ENCODE measurements around the gene KCNK16.
"Not testable (repeated sequence)": the region's sequence is repeated elsewhere in the genome, so short reads cannot be mapped to it uniquely, and the experiment has no call there.

Gene KCNK16

DNA sequence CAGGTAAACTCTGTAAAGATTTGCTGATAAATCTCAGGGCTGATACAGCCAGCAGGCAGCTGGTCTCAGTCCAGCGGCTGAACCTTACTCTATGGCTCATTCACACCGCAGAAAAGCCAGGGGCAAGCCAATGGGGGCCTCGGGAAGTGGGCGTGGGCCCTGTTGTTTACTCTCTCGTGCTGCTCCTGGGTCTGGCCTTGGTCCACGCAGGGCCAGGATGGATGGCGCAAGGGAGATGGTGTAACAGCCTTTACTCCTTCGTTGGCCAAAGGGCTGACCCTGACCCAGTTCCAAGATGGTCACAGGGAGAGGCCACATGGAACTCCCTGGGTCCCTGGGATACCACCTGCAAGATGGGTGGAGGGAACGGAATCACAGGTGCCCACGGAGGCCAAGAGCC lies 24.4 kb downstream of the KCNK16 start:
- H3K36me3 ChIP-seq (ENCODE audit: insufficient read depth, low read length), result no peaks in the 10 kb centered on the region

DNA sequence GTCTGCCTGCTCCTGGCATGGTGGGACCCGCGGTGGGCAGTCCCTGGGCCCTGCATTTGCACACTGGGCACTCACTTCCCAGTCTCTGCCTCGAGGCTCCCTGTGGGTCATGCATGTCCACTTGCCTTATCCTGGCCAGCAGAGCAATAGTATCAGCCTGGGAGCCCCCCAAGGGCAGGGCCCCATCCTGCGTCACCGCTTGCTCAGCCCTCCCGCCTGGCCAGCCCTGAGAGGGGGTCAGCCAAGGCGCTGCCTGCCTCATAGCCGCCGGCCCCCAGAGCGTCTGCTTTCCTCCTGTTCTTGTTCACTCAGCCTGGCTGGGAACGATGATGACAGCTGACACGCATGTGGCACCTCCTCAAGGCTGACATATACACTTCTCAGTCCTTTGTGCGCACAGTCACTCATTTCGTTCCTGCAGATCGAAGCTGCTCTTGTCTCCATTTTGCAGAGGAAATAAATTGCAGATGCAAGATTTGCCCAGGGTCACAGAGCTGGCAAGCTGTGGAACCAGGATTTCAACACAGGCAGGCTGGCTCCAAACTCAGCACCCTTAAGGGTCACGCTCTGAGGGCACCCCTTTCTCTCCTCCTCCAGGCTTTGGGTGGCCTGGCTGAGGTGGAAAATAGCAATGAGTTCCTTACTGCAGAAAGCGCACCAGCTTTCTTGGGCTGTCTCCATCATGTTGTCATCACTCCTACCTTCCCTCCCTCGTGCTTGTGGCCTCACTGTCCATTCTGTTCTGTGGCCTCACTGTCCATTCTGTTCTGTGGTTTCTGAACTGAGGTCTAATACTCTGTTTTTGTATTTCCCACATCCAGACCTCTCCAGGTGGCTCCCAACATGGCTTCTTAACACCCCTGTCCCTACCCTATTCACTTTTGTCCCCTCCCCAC lies 25.5 kb downstream of the KCNK16 start:
- no peak overlapping the region for H3K27ac ChIP-seq
- no peaks in the 10 kb centered on the region for H3K9me3 ChIP-seq (ENCODE audit: low read depth, low read length)
- no peak for DNase-seq (ENCODE audit: low read depth, low spot score)
- no peak overlapping the region for H3K9ac ChIP-seq (ENCODE audit: insufficient read length)
- no peak for TF ChIP-seq POLR2AphosphoS5 (IDR thresholded peaks at IDR 0.05; ENCODE audit: borderline replicate concordance, low read depth, low read length)
- TF ChIP-seq EZH2 (IDR thresholded peaks at IDR 0.05), result no peak
- no peak for TF ChIP-seq FOXP2 (optimal IDR thresholded peaks at IDR 0.05; ENCODE audit: control extremely low read depth, extremely low read length, insufficient read depth)
- H3K4me3 ChIP-seq, result no peak overlapping the region
- H3K36me3 ChIP-seq (ENCODE audit: insufficient read depth, low read length), result no peaks in the 10 kb centered on the region

More for the DNA sequence above, 24.4 kb downstream of the KCNK16 start:
- no peak for TF ChIP-seq POLR2AphosphoS5 (IDR thresholded peaks at IDR 0.05; ENCODE audit: borderline replicate concordance, low read depth, low read length)
- no peak for TF ChIP-seq EZH2 (IDR thresholded peaks at IDR 0.05)
- TF ChIP-seq FOXP2 (optimal IDR thresholded peaks at IDR 0.05; ENCODE audit: control extremely low read depth, extremely low read length, insufficient read depth), result no peak
- no peak overlapping the region for H3K27ac ChIP-seq
- H3K9me3 ChIP-seq (ENCODE audit: low read depth, low read length), result no peaks in the 10 kb centered on the region
- H3K9ac ChIP-seq (ENCODE audit: insufficient read length), result no peak overlapping the region
- H3K4me3 ChIP-seq, result no peak overlapping the region
- DNase-seq (ENCODE audit: low read depth, low spot score), result no peak

DNA sequence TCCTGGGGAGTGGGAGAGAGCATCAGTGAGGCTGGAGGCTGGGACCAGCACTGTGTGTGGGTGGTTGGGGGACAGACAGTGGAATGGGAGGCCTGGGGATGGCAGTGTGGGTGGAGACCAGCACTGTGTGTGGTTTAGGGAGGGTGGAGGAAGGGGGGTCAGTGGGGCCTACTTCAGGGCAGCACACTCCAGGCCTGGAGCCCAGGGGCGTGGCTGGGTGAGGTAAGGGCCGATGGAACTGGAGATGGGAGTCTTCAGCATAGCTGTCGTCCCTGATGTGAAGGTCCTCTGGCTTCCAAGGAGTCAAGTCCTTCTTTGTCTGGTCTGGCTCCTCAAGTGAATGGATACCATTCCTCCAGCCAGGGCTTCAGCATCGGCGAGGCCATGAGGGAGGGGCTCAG lies 26.9 kb downstream of the KCNK16 start:
- no peak for TF ChIP-seq POLR2AphosphoS5 (IDR thresholded peaks at IDR 0.05; ENCODE audit: borderline replicate concordance, low read depth, low read length)
- TF ChIP-seq EZH2 (IDR thresholded peaks at IDR 0.05), result no peak
- no peak for TF ChIP-seq FOXP2 (optimal IDR thresholded peaks at IDR 0.05; ENCODE audit: control extremely low read depth, extremely low read length, insufficient read depth)
- no peak overlapping the region for H3K27ac ChIP-seq
- H3K9me3 ChIP-seq (ENCODE audit: low read depth, low read length), result no peaks in the 10 kb centered on the region
- no peak for DNase-seq (ENCODE audit: low read depth, low spot score)
- no peak overlapping the region for H3K4me3 ChIP-seq
- H3K9ac ChIP-seq (ENCODE audit: insufficient read length), result no peak overlapping the region
- no peaks in the 10 kb centered on the region for H3K36me3 ChIP-seq (ENCODE audit: insufficient read depth, low read length)

GRCh38 chr6:39294899-39295298 lies 27.6 kb downstream of the KCNK16 start:
- H3K9me3 ChIP-seq (ENCODE audit: low read depth, low read length), result no peaks in the 10 kb centered on the region
- no peak overlapping the region for H3K27ac ChIP-seq
- DNase-seq (ENCODE audit: low read depth, low spot score), result no peak
- TF ChIP-seq POLR2AphosphoS5 (IDR thresholded peaks at IDR 0.05; ENCODE audit: borderline replicate concordance, low read depth, low read length) (no peak), EZH2 (IDR thresholded peaks at IDR 0.05) (no peak), FOXP2 (optimal IDR thresholded peaks at IDR 0.05; ENCODE audit: control extremely low read depth, extremely low read length, insufficient read depth) (no peak)
- no peak overlapping the region for H3K4me3 ChIP-seq
- H3K36me3 ChIP-seq (ENCODE audit: insufficient read depth, low read length), result no peaks in the 10 kb centered on the region
- H3K9ac ChIP-seq (ENCODE audit: insufficient read length), result no peak overlapping the region

DNA sequence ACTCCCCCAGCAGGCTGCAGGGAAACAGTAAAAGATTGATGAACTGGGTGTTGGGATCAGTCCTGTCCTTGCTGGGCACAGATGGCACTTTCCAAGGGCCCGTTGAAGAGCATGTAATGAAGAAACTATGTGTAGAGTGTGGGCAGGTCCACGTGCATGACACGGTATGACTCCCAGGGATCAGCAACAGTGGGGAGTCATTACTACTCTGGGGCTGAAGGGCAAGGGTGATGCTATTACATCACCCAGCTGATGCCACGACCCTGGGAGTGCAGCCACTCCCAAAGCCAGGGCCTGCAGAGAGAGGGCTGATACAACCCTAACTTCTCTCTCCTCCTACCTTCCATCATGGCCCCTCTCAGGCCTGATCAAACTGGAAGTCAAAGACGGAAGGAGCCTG lies 28.4 kb downstream of the KCNK16 start:
- Histone ChIP-seq H3K4me3 (no peak overlapping the region), H3K9ac (ENCODE audit: insufficient read length) (no peak overlapping the region), H3K27ac (no peak overlapping the region), H3K36me3 (ENCODE audit: insufficient read depth, low read length) (no peaks in the 10 kb centered on the region), H3K9me3 (ENCODE audit: low read depth, low read length) (no peaks in the 10 kb centered on the region)
- no peak for TF ChIP-seq POLR2AphosphoS5 (IDR thresholded peaks at IDR 0.05; ENCODE audit: borderline replicate concordance, low read depth, low read length)
- no peak for TF ChIP-seq FOXP2 (optimal IDR thresholded peaks at IDR 0.05; ENCODE audit: control extremely low read depth, extremely low read length, insufficient read depth)
- no peak for TF ChIP-seq EZH2 (IDR thresholded peaks at IDR 0.05)
- DNase-seq (ENCODE audit: low read depth, low spot score), result no peak

- DNase-seq (ENCODE audit: low read depth, low spot score), result no peak
- TF ChIP-seq EZH2 (IDR thresholded peaks at IDR 0.05) (no peak), POLR2AphosphoS5 (IDR thresholded peaks at IDR 0.05; ENCODE audit: borderline replicate concordance, low read depth, low read length) (no peak), FOXP2 (optimal IDR thresholded peaks at IDR 0.05; ENCODE audit: control extremely low read depth, extremely low read length, insufficient read depth) (no peak)
- Histone ChIP-seq H3K27ac (no peak overlapping the region), H3K9ac (ENCODE audit: insufficient read length) (no peak overlapping the region), H3K36me3 (ENCODE audit: insufficient read depth, low read length) (no peaks in the 10 kb centered on the region), H3K9me3 (ENCODE audit: low read depth, low read length) (no peaks in the 10 kb centered on the region), H3K4me3 (no peak overlapping the region)
These were observed 29.9 kb downstream of the KCNK16 start for GRCh38 chr6:39292637-39293036.

DNA sequence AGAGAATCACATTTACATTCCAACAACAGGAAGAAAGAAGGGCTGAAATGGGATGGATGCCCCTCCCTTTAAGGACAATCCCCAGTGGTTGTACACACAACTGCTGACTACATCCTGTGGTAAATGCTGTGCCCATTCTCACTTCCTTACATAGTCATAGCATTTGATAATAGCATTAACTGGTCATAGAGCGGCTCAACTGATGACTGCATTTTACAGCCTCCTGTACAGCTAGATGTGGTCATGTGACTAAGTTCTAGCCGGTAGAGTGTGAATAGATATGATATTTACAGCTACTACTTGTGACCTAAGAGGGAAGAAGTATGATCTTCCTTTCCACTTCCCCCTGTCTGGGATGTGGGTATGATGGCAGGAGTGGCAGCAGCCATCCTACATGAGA lies 33.0 kb downstream of the KCNK16 start:
- Histone ChIP-seq H3K4me3 (no peak overlapping the region), H3K36me3 (ENCODE audit: insufficient read depth, low read length) (no peaks in the 10 kb centered on the region), H3K9me3 (ENCODE audit: low read depth, low read length) (no peaks in the 10 kb centered on the region), H3K27ac (no peak overlapping the region), H3K9ac (ENCODE audit: insufficient read length) (no peak overlapping the region)
- TF ChIP-seq POLR2AphosphoS5 (IDR thresholded peaks at IDR 0.05; ENCODE audit: borderline replicate concordance, low read depth, low read length) (no peak), FOXP2 (optimal IDR thresholded peaks at IDR 0.05; ENCODE audit: control extremely low read depth, extremely low read length, insufficient read depth) (no peak), EZH2 (IDR thresholded peaks at IDR 0.05) (no peak)
- DNase-seq (ENCODE audit: low read depth, low spot score), result no peak

- Histone ChIP-seq H3K9ac (ENCODE audit: insufficient read length) (no peak overlapping the region), H3K9me3 (ENCODE audit: low read depth, low read length) (no peaks in the 10 kb centered on the region), H3K36me3 (ENCODE audit: insufficient read depth, low read length) (no peaks in the 10 kb centered on the region), H3K4me3 (no peak overlapping the region), H3K27ac (no peak overlapping the region)
- DNase-seq (ENCODE audit: low read depth, low spot score), result no peak
- TF ChIP-seq EZH2 (IDR thresholded peaks at IDR 0.05) (no peak), POLR2AphosphoS5 (IDR thresholded peaks at IDR 0.05; ENCODE audit: borderline replicate concordance, low read depth, low read length) (no peak), FOXP2 (optimal IDR thresholded peaks at IDR 0.05; ENCODE audit: control extremely low read depth, extremely low read length, insufficient read depth) (no peak)
These were observed 34.9 kb downstream of the KCNK16 start for GRCh38 chr6:39287601-39288000.

GRCh38 chr6:39286596-39286995 lies 35.9 kb downstream of the KCNK16 start:
- H3K27ac ChIP-seq; H3K4me3 ChIP-seq; DNase-seq (ENCODE audit: low read depth, low spot score); H3K9me3 ChIP-seq (ENCODE audit: low read depth, low read length); H3K36me3 ChIP-seq (ENCODE audit: insufficient read depth, low read length); H3K9ac ChIP-seq (ENCODE audit: insufficient read length): not testable (repeated sequence)
